PC-9 (cell line): Measurements from ENCODE around the gene CCDC92.

ENCODE experiments used
- EZH2 ChIP-seq: fragments of 200-600 bp; sonication (generic); IDR thresholded peaks from 2 replicates; pipeline ENCODE4 v1.8.0; 2017; ENCODE audit warnings: antibody characterized with exemption, low read depth
- TF ChIP-seq, protein P1 (sequence below): fragments of 200-600 bp; sonication (generic); conservative IDR thresholded peaks from 2 replicates; pipeline ENCODE4 v1.6.1; 2017; ENCODE audit warnings: mixed run types, antibody characterized with exemption, mild to moderate bottlenecking, moderate library complexity

- TF ChIP-seq, protein P1, sequence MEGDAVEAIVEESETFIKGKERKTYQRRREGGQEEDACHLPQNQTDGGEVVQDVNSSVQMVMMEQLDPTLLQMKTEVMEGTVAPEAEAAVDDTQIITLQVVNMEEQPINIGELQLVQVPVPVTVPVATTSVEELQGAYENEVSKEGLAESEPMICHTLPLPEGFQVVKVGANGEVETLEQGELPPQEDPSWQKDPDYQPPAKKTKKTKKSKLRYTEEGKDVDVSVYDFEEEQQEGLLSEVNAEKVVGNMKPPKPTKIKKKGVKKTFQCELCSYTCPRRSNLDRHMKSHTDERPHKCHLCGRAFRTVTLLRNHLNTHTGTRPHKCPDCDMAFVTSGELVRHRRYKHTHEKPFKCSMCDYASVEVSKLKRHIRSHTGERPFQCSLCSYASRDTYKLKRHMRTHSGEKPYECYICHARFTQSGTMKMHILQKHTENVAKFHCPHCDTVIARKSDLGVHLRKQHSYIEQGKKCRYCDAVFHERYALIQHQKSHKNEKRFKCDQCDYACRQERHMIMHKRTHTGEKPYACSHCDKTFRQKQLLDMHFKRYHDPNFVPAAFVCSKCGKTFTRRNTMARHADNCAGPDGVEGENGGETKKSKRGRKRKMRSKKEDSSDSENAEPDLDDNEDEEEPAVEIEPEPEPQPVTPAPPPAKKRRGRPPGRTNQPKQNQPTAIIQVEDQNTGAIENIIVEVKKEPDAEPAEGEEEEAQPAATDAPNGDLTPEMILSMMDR: no peak
- no peak for TF ChIP-seq EZH2
Observed at GRCh38 chr12:123890536-123890902, 82.1 kb downstream of the CCDC92 start.
